T47D (cell line): ENCODE measurements around the gene SDC4.
A peak's percentile ranks its signal among the peaks of the same experiment; 100 is the strongest.

Experiments
- DNase-seq, 2 experiments: peaks; one replicate each; pipeline versions ENCODE4 v3.0.0 to v3.0.0-alpha.2; 2011 to 2012; ENCODE audit warnings: low read depth in 1 of 2, low spot score in 1 of 2
- JUND ChIP-seq: IDR thresholded peaks from 2 replicates; pipeline ENCODE4 v1.6.1; 2012; ENCODE audit warnings: low read depth
- in situ Hi-C: cut with HindIII; loops from 2 replicates; pipeline ENCODE4 v1.10.0; 2016; ENCODE audit warnings: low sequenced_read_pairs, low pct_unique_long_range_greater_than_20kb

SDC4 gene

GRCh38 chr20:45338121-45339030 lies 9.8 kb downstream of the SDC4 start:
- in situ Hi-C loops, result no loop called here
- TF ChIP-seq JUND, result no peak
- no peak for DNase-seq

GRCh38 chr20:45337367-45338120 lies 10.7 kb downstream of the SDC4 start:
- TF ChIP-seq JUND, result no peak
- DNase-seq, result peak in 1 of 2 experiments; percentile 74
- in situ Hi-C loops, result no loop called here

- DNase-seq, result no peak
- no peak for TF ChIP-seq JUND
- in situ Hi-C loops, result no loop called here
Observed at GRCh38 chr20:45336530-45337366, 11.5 kb downstream of the SDC4 start.

GRCh38 chr20:45330476-45330875 lies 17.7 kb downstream of the SDC4 start:
- in situ Hi-C loops, result no loop called here
- no peak for TF ChIP-seq JUND
- DNase-seq, result no peak

- in situ Hi-C loops, result no loop called here
- peak; percentile 50 to 93 for DNase-seq
- TF ChIP-seq JUND, result no peak
Observed at GRCh38 chr20:45329497-45330319, 18.5 kb downstream of the SDC4 start.

GRCh38 chr20:45328451-45328850 lies 19.8 kb downstream of the SDC4 start:
- TF ChIP-seq JUND, result no peak
- in situ Hi-C loops, result no loop called here
- DNase-seq, result no peak

- in situ Hi-C loops, result no loop called here
- no peak for TF ChIP-seq JUND
- DNase-seq, result no peak
Observed at GRCh38 chr20:45325371-45325770, 22.9 kb downstream of the SDC4 start.

- DNase-seq, result peak in 1 of 2 experiments; percentile 66
- in situ Hi-C loops, result no loop called here
- no peak for TF ChIP-seq JUND
Observed at GRCh38 chr20:45323731-45324130, 24.5 kb downstream of the SDC4 start.

- in situ Hi-C loops, result no loop called here
- no peak for TF ChIP-seq JUND
- DNase-seq, result peak; percentile 85 to 93
Observed at GRCh38 chr20:45322952-45323383, 25.3 kb downstream of the SDC4 start.

GRCh38 chr20:45320948-45321595 lies 27.2 kb downstream of the SDC4 start:
- DNase-seq, result no peak
- in situ Hi-C loops, result no loop called here
- TF ChIP-seq JUND, result no peak

- no peak for TF ChIP-seq JUND
- in situ Hi-C loops, result no loop called here
- DNase-seq, result no peak
Observed at GRCh38 chr20:45318948-45319347, 29.3 kb downstream of the SDC4 start.
